Calu3 (cell line): ENCODE measurements around the gene NDUFA3. TPM values are rescaled to one million over a fixed set of nuclear protein-coding genes. Genes with fewer than 3 reads are reported as not detected.

ENCODE experiments used
- BruUV-seq: library from RNA; stranded (reverse); fragments of 400-500 nt; replicated peaks from 2 replicates; lab custom pipeline; 2021; lab: Mats Ljungman, UMichigan
- CTCF ChIA-PET: fragments of 300-600 bp; sonication (Branson Sonifier 250); formaldehyde crosslinking; loops from one replicate; lab custom pipeline; 2022; ENCODE audit warnings: antibody characterized with exemption; lab: Charles Lee
- DNase-seq: peaks from one replicate; pipeline ENCODE4 v3.0.0; 2022
- H3K27ac Mint-ChIP-seq: one replicate; pipeline ENCODE4 v1.8.0; 2022; ENCODE audit warnings: mixed read lengths; ENCODE audit not compliant: unreplicated experiment
- H3K27me3 Mint-ChIP-seq: one replicate; pipeline ENCODE4 v1.8.0; 2022; ENCODE audit warnings: mixed read lengths; ENCODE audit not compliant: unreplicated experiment
- H3K36me3 Mint-ChIP-seq: one replicate; pipeline ENCODE4 v1.8.0; 2022; ENCODE audit warnings: mild to moderate bottlenecking, moderate library complexity, mixed read lengths; ENCODE audit not compliant: insufficient read depth, unreplicated experiment
- H3K4me1 Mint-ChIP-seq: one replicate; pipeline ENCODE4 v1.8.0; 2022; ENCODE audit warnings: mild to moderate bottlenecking, low read depth, mixed read lengths; ENCODE audit not compliant: unreplicated experiment
- H3K4me3 Mint-ChIP-seq: one replicate; pipeline ENCODE4 v1.8.0; 2022; ENCODE audit warnings: mild to moderate bottlenecking, low read depth, moderate library complexity, mixed read lengths; ENCODE audit not compliant: unreplicated experiment
- H3K9me3 Mint-ChIP-seq: one replicate; pipeline ENCODE4 v1.8.0; 2022; ENCODE audit warnings: low read depth, mixed read lengths; ENCODE audit not compliant: unreplicated experiment
- CTCF ChIP-seq: fragments of 200-600 bp; IDR thresholded peaks from one replicate; pipeline ENCODE4 v1.8.0; 2022; ENCODE audit warnings: antibody characterized with exemption; ENCODE audit not compliant: unreplicated experiment
- intact Hi-C: fragments of 100-400 bp; cut with micrococcal nuclease; formaldehyde crosslinking; loops from one replicate; pipeline ENCODE4 v1.10.0; 2022; ENCODE audit not compliant: unreplicated experiment
- total RNA-seq: library from RNA; stranded (reverse); gene quantifications from 2 replicates; pipeline ENCODE4 v1.2.3, GENCODE V29; 2022

NDUFA3 gene
- total RNA-seq, 1 experiment from 2014 or later, result 255 TPM

GRCh38 chr19:54141356-54141755 lies 38.7 kb downstream of the NDUFA3 start:
- CTCF ChIA-PET, result no interaction called here
- H3K4me3 Mint-ChIP-seq, result no peak overlapping the region
- DNase-seq, result no peak
- BruUV-seq, result no TSS peak
- TF ChIP-seq CTCF, result no peak
- H3K27ac Mint-ChIP-seq, result no peak overlapping the region
- H3K36me3 Mint-ChIP-seq, result peaks cover 90% of the 10 kb centered on the region
- peaks cover 44% of the 10 kb centered on the region for H3K4me1 Mint-ChIP-seq
- intact Hi-C loops, result no loop called here
- no peaks in the 10 kb centered on the region for H3K9me3 Mint-ChIP-seq
- no peaks in the 10 kb centered on the region for H3K27me3 Mint-ChIP-seq

GRCh38 chr19:54142166-54142780 lies 39.6 kb downstream of the NDUFA3 start:
- H3K36me3 Mint-ChIP-seq, result peaks cover 90% of the 10 kb centered on the region
- no peak for DNase-seq
- H3K27ac Mint-ChIP-seq, result no peak overlapping the region
- intact Hi-C loops, result no loop called here
- H3K27me3 Mint-ChIP-seq, result no peaks in the 10 kb centered on the region
- CTCF ChIA-PET, result no interaction called here
- H3K4me1 Mint-ChIP-seq, result peaks cover 44% of the 10 kb centered on the region
- H3K9me3 Mint-ChIP-seq, result no peaks in the 10 kb centered on the region
- H3K4me3 Mint-ChIP-seq, result no peak overlapping the region
- BruUV-seq, result no TSS peak
- no peak for TF ChIP-seq CTCF

- Mint-ChIP-seq H3K4me1 (peaks cover 23% of the 10 kb centered on the region), H3K4me3 (no peak overlapping the region), H3K27me3 (no peaks in the 10 kb centered on the region), H3K27ac (no peak overlapping the region), H3K9me3 (no peaks in the 10 kb centered on the region), H3K36me3 (peaks cover 82% of the 10 kb centered on the region)
- no peak for TF ChIP-seq CTCF
- intact Hi-C loops, result no loop called here
- CTCF ChIA-PET, result no interaction called here
- BruUV-seq, result no TSS peak
- DNase-seq, result no peak
These were observed 43.0 kb downstream of the NDUFA3 start for GRCh38 chr19:54145541-54146158.

GRCh38 chr19:54147676-54148075 lies 45.0 kb downstream of the NDUFA3 start:
- intact Hi-C loops, result no loop called here
- H3K4me3 Mint-ChIP-seq, result no peak overlapping the region
- CTCF ChIA-PET, result no interaction called here
- no peak for TF ChIP-seq CTCF
- peaks cover 10% of the 10 kb centered on the region for H3K4me1 Mint-ChIP-seq
- no peak overlapping the region for H3K27ac Mint-ChIP-seq
- H3K27me3 Mint-ChIP-seq, result no peaks in the 10 kb centered on the region
- DNase-seq, result no peak
- H3K9me3 Mint-ChIP-seq, result no peaks in the 10 kb centered on the region
- H3K36me3 Mint-ChIP-seq, result peaks cover 89% of the 10 kb centered on the region
- no TSS peak for BruUV-seq
